ENCODE data around the gene TBC1D30.

DNA sequence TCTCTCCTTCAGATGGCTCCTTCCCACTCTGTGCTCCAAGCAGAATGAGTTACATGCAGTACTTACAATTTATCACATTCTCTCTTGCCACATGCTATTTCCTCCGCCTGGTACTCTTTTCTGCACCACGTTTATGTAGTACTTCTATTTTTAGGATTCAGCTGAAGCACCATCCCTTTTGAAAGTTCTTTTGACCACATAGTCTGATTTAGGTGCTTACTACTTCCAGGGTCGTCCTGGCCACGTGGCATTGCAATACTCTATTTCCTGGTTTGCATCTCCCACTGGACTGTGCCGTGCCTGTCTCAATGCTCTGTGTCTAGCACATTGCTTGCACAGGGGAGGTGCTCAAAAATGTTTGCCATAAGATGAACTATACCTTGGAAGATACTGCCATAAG is 16.3 kb upstream of the TBC1D30 start:
- TF ChIP-seq, protein P1, sequence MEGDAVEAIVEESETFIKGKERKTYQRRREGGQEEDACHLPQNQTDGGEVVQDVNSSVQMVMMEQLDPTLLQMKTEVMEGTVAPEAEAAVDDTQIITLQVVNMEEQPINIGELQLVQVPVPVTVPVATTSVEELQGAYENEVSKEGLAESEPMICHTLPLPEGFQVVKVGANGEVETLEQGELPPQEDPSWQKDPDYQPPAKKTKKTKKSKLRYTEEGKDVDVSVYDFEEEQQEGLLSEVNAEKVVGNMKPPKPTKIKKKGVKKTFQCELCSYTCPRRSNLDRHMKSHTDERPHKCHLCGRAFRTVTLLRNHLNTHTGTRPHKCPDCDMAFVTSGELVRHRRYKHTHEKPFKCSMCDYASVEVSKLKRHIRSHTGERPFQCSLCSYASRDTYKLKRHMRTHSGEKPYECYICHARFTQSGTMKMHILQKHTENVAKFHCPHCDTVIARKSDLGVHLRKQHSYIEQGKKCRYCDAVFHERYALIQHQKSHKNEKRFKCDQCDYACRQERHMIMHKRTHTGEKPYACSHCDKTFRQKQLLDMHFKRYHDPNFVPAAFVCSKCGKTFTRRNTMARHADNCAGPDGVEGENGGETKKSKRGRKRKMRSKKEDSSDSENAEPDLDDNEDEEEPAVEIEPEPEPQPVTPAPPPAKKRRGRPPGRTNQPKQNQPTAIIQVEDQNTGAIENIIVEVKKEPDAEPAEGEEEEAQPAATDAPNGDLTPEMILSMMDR (conservative IDR thresholded peaks at IDR 0.05) = no peak
- TF ChIP-seq ZFX (IDR thresholded peaks at IDR 0.05) = no peak
